SU-DHL-6 (cell line): ENCODE measurements around the gene DGUOK.

ENCODE experiments used
- EZH2phosphoT487 ChIP-seq: fragments of 200-600 bp; sonication (generic), shearing (Covaris generic); conservative IDR thresholded peaks from 2 replicates; pipeline ENCODE4 v1.6.1; 2018; ENCODE audit warnings: mild to moderate bottlenecking, antibody characterized with exemption, low read length, moderate library complexity, mixed read lengths
- TF ChIP-seq, protein P1 (sequence below): fragments of 200-600 bp; sonication (generic); IDR thresholded peaks from one replicate; pipeline ENCODE4 v1.5.1; 2017; ENCODE audit warnings: antibody characterized with exemption, mild to moderate bottlenecking, low read length, moderate library complexity; ENCODE audit not compliant: insufficient read depth, poor library complexity, severe bottlenecking

DNA sequence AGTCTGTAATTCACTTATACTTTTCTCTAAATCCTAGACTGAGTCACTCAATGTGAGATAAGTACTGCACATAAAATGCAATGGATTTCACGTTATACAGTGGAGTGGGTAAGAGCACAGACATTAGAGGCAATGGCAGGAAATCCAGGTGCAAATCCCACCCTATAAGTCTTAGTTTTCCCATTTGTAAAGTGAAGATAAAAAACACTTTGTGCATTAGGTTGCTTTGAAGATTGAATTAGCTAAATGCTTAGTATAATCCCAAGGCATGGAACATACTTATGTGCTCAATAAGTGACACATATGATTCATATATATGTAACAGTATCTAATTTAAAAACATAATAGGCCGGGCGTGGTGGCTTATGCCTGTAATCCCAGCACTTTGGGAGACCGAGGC, 23.4 kb upstream of the DGUOK start:
- TF ChIP-seq, protein P1, sequence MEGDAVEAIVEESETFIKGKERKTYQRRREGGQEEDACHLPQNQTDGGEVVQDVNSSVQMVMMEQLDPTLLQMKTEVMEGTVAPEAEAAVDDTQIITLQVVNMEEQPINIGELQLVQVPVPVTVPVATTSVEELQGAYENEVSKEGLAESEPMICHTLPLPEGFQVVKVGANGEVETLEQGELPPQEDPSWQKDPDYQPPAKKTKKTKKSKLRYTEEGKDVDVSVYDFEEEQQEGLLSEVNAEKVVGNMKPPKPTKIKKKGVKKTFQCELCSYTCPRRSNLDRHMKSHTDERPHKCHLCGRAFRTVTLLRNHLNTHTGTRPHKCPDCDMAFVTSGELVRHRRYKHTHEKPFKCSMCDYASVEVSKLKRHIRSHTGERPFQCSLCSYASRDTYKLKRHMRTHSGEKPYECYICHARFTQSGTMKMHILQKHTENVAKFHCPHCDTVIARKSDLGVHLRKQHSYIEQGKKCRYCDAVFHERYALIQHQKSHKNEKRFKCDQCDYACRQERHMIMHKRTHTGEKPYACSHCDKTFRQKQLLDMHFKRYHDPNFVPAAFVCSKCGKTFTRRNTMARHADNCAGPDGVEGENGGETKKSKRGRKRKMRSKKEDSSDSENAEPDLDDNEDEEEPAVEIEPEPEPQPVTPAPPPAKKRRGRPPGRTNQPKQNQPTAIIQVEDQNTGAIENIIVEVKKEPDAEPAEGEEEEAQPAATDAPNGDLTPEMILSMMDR = no peak
- no peak for TF ChIP-seq EZH2phosphoT487
